HCT116 (cell line): ENCODE data around the gene POU2AF1. TPM values are rescaled to one million over a fixed set of nuclear protein-coding genes. Genes with fewer than 3 reads are reported as not detected.

Experiments
- ATAC-seq: fragments of 200-7000 bp; cut with Tn5 transposase; 2 replicates; pipeline ENCODE4 v1.9.1; 2020; ENCODE audit warnings: mild to moderate bottlenecking, moderate library complexity
- BruUV-seq: library from RNA; stranded (reverse); fragments of 400-500 nt; replicated peaks from 2 replicates; lab custom pipeline; 2021; lab: Mats Ljungman, UMichigan
- CTCF ChIA-PET: fragments of 300-600 bp; sonication (Branson Sonifier 250); formaldehyde crosslinking; loops from one replicate; lab custom pipeline; 2021; ENCODE audit warnings: antibody characterized with exemption; lab: Charles Lee
- POLR2A ChIA-PET: fragments of 300-600, 350-600 bp; sonication (Branson Sonifier 250); formaldehyde crosslinking; loops from one replicate; lab custom pipeline; 2021; ENCODE audit warnings: antibody characterized with exemption; lab: Charles Lee
- RAD21 ChIA-PET, 2 experiments: fragments of 300-600 bp; sonication (Branson Sonifier 250); formaldehyde crosslinking; loops; one replicate each; lab custom pipeline; 2023; ENCODE audit warnings: low total read pairs in 2 of 2; ENCODE audit not compliant: uncharacterized antibody in 2 of 2, unreplicated experiment in 2 of 2, low non-redundant PET in 1 of 2; lab: Charles Lee
- DNase-seq: peaks from one replicate; pipeline ENCODE4 v3.0.0-alpha.2; 2010; ENCODE audit warnings: low read depth, low spot score
- H2AFZ ChIP-seq: fragments of 200-600 bp; shearing (Covaris generic), sonication (generic); 2 replicates; pipeline ENCODE4 v1.6.1; 2017; ENCODE audit warnings: low read depth, mixed run types, mixed read lengths, antibody characterized with exemption, low read length; ENCODE audit not compliant: poor library complexity, severe bottlenecking
- H3K27ac ChIP-seq: 2 replicates; pipeline ENCODE4 v1.5.1; 2012; ENCODE audit warnings: low read depth, low read length
- H3K27me3 ChIP-seq: fragments of 200-600 bp; sonication (generic); 2 replicates; pipeline ENCODE4 v1.6.1; 2016; ENCODE audit warnings: mixed run types, low read length, mixed read lengths; ENCODE audit not compliant: insufficient read depth
- H3K36me3 ChIP-seq, 2 experiments: fragments of 200-500 bp in 1 of 2; fragments of 200-600 bp in 1 of 2; sonication (Bioruptor generic) in 1 of 2; sonication (generic) in 1 of 2; 2 replicates each; pipeline versions ENCODE4 v1.5.1 to v1.6.1; 2014 to 2016; ENCODE audit warnings: low read length in 2 of 2, inconsistent platforms in 1 of 2, mixed read lengths in 1 of 2, mixed run types in 1 of 2; ENCODE audit not compliant: insufficient read depth in 2 of 2, control insufficient read depth in 1 of 2
- H3K4me1 ChIP-seq, 2 experiments: fragments of 200-600 bp in 1 of 2; sonication (generic) in 1 of 2; 2 replicates each; pipeline versions ENCODE4 v1.5.1 to v1.6.1; 2012 to 2017; ENCODE audit warnings: low read length in 2 of 2, inconsistent platforms in 1 of 2, mild to moderate bottlenecking in 1 of 2, mixed read lengths in 1 of 2, mixed run types in 1 of 2, moderate library complexity in 1 of 2; ENCODE audit not compliant: insufficient read depth in 2 of 2, control insufficient read depth in 1 of 2
- H3K4me2 ChIP-seq: fragments of 200-600 bp; sonication (generic); 2 replicates; pipeline ENCODE4 v1.6.1; 2017; ENCODE audit warnings: mixed run types, low read length, mixed read lengths
- H3K4me3 ChIP-seq, 2 experiments: fragments of 200-600 bp in 1 of 2; sonication (generic) in 1 of 2; replicated peaks in 1 of 2; 2 replicates each; pipeline ENCODE4 v1.5.1; 2011 to 2016; ENCODE audit warnings: low read length in 2 of 2, control low read depth in 1 of 2, low read depth in 1 of 2, mild to moderate bottlenecking in 1 of 2, mixed read lengths in 1 of 2, mixed run types in 1 of 2
- H3K79me2 ChIP-seq: fragments of 200-600 bp; sonication (generic); 2 replicates; pipeline ENCODE4 v1.6.1; 2017; ENCODE audit warnings: mild to moderate bottlenecking, mixed run types, low read length, moderate library complexity, mixed read lengths; ENCODE audit not compliant: insufficient read depth
- H3K9ac ChIP-seq: fragments of 200-600 bp; sonication (generic); 2 replicates; pipeline ENCODE4 v1.6.1; 2016; ENCODE audit warnings: low read length, mixed read lengths
- H3K9me2 ChIP-seq: fragments of 200-600 bp; sonication (generic), shearing (Covaris generic); 2 replicates; pipeline ENCODE4 v1.6.1; 2017; ENCODE audit warnings: mixed run types, mild to moderate bottlenecking, moderate library complexity; ENCODE audit not compliant: insufficient read depth
- H3K9me3 ChIP-seq, 2 experiments: fragments of 200-500 bp in 1 of 2; fragments of 200-600 bp in 1 of 2; sonication (Bioruptor generic) in 1 of 2; sonication (generic) in 1 of 2; 2 replicates each; pipeline ENCODE4 v1.6.1; 2014 to 2017; ENCODE audit warnings: low read length in 2 of 2, mixed read lengths in 2 of 2, inconsistent platforms in 1 of 2, low read depth in 1 of 2, mild to moderate bottlenecking in 1 of 2, mixed run types in 1 of 2, moderate library complexity in 1 of 2; ENCODE audit not compliant: control insufficient read depth in 1 of 2, insufficient read depth in 1 of 2
- H4K20me1 ChIP-seq: fragments of 200-600 bp; sonication (generic), shearing (Covaris generic); 2 replicates; pipeline ENCODE4 v1.6.1; 2017; ENCODE audit warnings: mixed run types, mild to moderate bottlenecking, moderate library complexity; ENCODE audit not compliant: insufficient read depth
- CBX3 ChIP-seq: IDR thresholded peaks from 2 replicates; pipeline ENCODE4 v1.6.1; 2012; ENCODE audit warnings: low read depth
- CEBPB ChIP-seq: IDR thresholded peaks from 2 replicates; pipeline ENCODE4 v1.6.1; 2012; ENCODE audit warnings: low read depth
- EGR1 ChIP-seq: IDR thresholded peaks from 2 replicates; pipeline ENCODE4 v1.6.1; 2012; ENCODE audit warnings: low read depth
- ELF1 ChIP-seq: IDR thresholded peaks from 2 replicates; pipeline ENCODE4 v1.6.1; 2012; ENCODE audit warnings: low read depth, borderline replicate concordance
- EZH2 ChIP-seq: fragments of 200-600 bp; sonication (generic); IDR thresholded peaks from 2 replicates; pipeline ENCODE4 v1.6.1; 2017; ENCODE audit warnings: antibody characterized with exemption, mixed run types
- EZH2phosphoT487 ChIP-seq: fragments of 200-600 bp; IDR thresholded peaks from 2 replicates; pipeline ENCODE4 v1.6.1; 2018; ENCODE audit warnings: antibody characterized with exemption, borderline replicate concordance
- FOSL1 ChIP-seq: IDR thresholded peaks from 2 replicates; pipeline ENCODE4 v1.6.1; 2012; ENCODE audit warnings: low read depth
- RAD21 ChIP-seq: IDR thresholded peaks from 2 replicates; pipeline ENCODE4 v1.6.1; 2012; ENCODE audit warnings: low read depth, mild to moderate bottlenecking
- SRF ChIP-seq: IDR thresholded peaks from 2 replicates; pipeline ENCODE4 v1.6.1; 2012; ENCODE audit warnings: low read depth
- YY1 ChIP-seq: IDR thresholded peaks from 2 replicates; pipeline ENCODE4 v1.6.1; 2011; ENCODE audit warnings: low read length, low read depth, moderate library complexity, mild to moderate bottlenecking; ENCODE audit not compliant: insufficient replicate concordance; ENCODE audit errors: extremely low read depth
- ZFX ChIP-seq: fragments of 450-650 bp; IDR thresholded peaks from 2 replicates; pipeline ENCODE4 v1.6.1; 2017
- intact Hi-C: fragments of 100-400 bp; cut with micrococcal nuclease; formaldehyde crosslinking; loops from 2 replicates; pipeline ENCODE4 v1.10.0; 2022
- total RNA-seq: library from RNA; stranded (reverse); gene quantifications from one replicate; pipeline ENCODE4 v1.2.1, GENCODE V29; 2021; ENCODE audit not compliant: unreplicated experiment
- TF ChIP-seq, protein P1 (sequence below): IDR thresholded peaks from 2 replicates; pipeline ENCODE4 v1.6.1; 2011; ENCODE audit warnings: mild to moderate bottlenecking, low read length, moderate library complexity; ENCODE audit not compliant: insufficient replicate concordance; ENCODE audit errors: extremely low read depth
- TF ChIP-seq, protein P2 (sequence below): IDR thresholded peaks from 2 replicates; pipeline ENCODE4 v1.6.1; 2012
- TF ChIP-seq, protein P3 (sequence below): IDR thresholded peaks from 2 replicates; pipeline ENCODE4 v1.6.1; 2012
- TF ChIP-seq, protein P4 (sequence below): IDR thresholded peaks from 2 replicates; pipeline ENCODE4 v1.6.1; 2012; ENCODE audit warnings: low read depth
- TF ChIP-seq, protein P5 (sequence below), 3 experiments: fragments of 200-600 bp in 1 of 3; sonication (generic) in 1 of 3; IDR thresholded peaks in 2 of 3; conservative IDR thresholded peaks in 1 of 3; 2 replicates each; pipeline ENCODE4 v1.5.1; 2012 to 2017; ENCODE audit warnings: low read depth in 2 of 3, low read length in 2 of 3, antibody characterized with exemption in 1 of 3, borderline replicate concordance in 1 of 3, control low read depth in 1 of 3, mild to moderate bottlenecking in 1 of 3, mixed read lengths in 1 of 3, mixed run types in 1 of 3, moderate library complexity in 1 of 3; ENCODE audit not compliant: insufficient read depth in 1 of 3

Gene POU2AF1
- total RNA-seq, 1 experiment from 2014 or later, result 0.17 TPM

DNA sequence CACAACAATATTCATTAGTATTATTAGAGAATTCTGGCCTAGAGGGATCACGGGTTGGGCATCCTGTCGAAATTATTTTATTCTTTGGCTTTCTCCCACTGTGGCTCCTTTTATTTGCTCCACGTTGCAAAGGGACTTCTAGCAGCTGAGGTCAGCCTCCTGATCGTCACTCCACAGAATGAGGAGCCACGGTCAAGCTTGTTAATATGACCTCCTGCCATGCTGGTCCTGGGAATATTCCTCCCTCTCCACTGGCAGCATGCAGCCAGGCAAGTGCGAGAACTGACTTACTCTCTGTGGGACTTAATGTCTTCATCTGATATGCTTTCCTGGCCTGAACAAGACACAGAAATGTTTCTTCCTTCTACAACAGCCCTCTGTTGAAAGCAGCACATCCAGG is 59.8 kb downstream of the POU2AF1 start (continued):
- TF ChIP-seq, protein P1, sequence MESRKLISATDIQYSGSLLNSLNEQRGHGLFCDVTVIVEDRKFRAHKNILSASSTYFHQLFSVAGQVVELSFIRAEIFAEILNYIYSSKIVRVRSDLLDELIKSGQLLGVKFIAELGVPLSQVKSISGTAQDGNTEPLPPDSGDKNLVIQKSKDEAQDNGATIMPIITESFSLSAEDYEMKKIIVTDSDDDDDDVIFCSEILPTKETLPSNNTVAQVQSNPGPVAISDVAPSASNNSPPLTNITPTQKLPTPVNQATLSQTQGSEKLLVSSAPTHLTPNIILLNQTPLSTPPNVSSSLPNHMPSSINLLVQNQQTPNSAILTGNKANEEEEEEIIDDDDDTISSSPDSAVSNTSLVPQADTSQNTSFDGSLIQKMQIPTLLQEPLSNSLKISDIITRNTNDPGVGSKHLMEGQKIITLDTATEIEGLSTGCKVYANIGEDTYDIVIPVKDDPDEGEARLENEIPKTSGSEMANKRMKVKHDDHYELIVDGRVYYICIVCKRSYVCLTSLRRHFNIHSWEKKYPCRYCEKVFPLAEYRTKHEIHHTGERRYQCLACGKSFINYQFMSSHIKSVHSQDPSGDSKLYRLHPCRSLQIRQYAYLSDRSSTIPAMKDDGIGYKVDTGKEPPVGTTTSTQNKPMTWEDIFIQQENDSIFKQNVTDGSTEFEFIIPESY, result no peak
- TF ChIP-seq EZH2, result no peak
- TF ChIP-seq EGR1, result no peak
- no peak for TF ChIP-seq ELF1

DNA sequence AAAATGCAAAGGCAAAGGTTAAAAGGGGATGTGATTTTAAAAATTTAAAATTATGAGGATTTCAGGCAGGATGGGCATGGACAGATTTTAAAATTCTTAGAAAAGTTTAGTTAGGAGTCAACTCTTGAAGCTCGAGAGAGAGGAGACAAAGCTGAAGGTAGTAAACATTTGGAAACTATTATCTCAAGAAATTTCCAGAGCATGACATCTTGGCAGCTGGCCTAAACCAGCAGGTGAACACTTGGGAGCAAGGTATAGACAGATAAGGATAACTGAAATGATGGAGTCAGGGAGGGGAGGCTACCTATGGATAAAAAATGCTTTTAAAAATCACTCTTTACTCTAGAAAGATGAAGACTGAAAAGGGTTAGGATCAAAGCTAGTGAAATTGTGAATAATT is 67.0 kb downstream of the POU2AF1 start:
- ATAC-seq, result no peak
- no peak overlapping the region for H3K9ac ChIP-seq
- intact Hi-C loops, result no loop called here
- ChIA-PET RAD21 (no interaction called here), POLR2A (no interaction called here), CTCF (interaction anchor here (2.8 kb wide), 1 partner anchor 111 kb away, joined by 6 read pairs; no protein-coding TSS in a partner anchor)
- no peak for DNase-seq
- H4K20me1 ChIP-seq, result no peaks in the 10 kb centered on the region
- no peak overlapping the region for H3K4me2 ChIP-seq
- no peak overlapping the region for H3K27ac ChIP-seq
- H3K36me3 ChIP-seq, result no peaks in the 10 kb centered on the region
- no peaks in the 10 kb centered on the region; a peak in 1 of 4 replicates for H3K4me1 ChIP-seq
- H3K4me3 ChIP-seq, result no peak overlapping the region
- no peak overlapping the region for H2AFZ ChIP-seq
- no peaks in the 10 kb centered on the region for H3K9me3 ChIP-seq
- H3K27me3 ChIP-seq, result peaks cover 22% of the 10 kb centered on the region
- BruUV-seq, result no TSS peak
- H3K79me2 ChIP-seq, result no peaks in the 10 kb centered on the region
- no peaks in the 10 kb centered on the region for H3K9me2 ChIP-seq
- TF ChIP-seq, protein P2, sequence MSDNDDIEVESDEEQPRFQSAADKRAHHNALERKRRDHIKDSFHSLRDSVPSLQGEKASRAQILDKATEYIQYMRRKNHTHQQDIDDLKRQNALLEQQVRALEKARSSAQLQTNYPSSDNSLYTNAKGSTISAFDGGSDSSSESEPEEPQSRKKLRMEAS, result no peak
- TF ChIP-seq YY1, result no peak
- no peak for TF ChIP-seq ELF1
- TF ChIP-seq FOSL1, result no peak
- TF ChIP-seq, protein P3, sequence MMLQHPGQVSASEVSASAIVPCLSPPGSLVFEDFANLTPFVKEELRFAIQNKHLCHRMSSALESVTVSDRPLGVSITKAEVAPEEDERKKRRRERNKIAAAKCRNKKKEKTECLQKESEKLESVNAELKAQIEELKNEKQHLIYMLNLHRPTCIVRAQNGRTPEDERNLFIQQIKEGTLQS, result no peak
- TF ChIP-seq, protein P4, sequence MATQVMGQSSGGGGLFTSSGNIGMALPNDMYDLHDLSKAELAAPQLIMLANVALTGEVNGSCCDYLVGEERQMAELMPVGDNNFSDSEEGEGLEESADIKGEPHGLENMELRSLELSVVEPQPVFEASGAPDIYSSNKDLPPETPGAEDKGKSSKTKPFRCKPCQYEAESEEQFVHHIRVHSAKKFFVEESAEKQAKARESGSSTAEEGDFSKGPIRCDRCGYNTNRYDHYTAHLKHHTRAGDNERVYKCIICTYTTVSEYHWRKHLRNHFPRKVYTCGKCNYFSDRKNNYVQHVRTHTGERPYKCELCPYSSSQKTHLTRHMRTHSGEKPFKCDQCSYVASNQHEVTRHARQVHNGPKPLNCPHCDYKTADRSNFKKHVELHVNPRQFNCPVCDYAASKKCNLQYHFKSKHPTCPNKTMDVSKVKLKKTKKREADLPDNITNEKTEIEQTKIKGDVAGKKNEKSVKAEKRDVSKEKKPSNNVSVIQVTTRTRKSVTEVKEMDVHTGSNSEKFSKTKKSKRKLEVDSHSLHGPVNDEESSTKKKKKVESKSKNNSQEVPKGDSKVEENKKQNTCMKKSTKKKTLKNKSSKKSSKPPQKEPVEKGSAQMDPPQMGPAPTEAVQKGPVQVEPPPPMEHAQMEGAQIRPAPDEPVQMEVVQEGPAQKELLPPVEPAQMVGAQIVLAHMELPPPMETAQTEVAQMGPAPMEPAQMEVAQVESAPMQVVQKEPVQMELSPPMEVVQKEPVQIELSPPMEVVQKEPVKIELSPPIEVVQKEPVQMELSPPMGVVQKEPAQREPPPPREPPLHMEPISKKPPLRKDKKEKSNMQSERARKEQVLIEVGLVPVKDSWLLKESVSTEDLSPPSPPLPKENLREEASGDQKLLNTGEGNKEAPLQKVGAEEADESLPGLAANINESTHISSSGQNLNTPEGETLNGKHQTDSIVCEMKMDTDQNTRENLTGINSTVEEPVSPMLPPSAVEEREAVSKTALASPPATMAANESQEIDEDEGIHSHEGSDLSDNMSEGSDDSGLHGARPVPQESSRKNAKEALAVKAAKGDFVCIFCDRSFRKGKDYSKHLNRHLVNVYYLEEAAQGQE, result no peak
- TF ChIP-seq CEBPB, result no peak
- TF ChIP-seq CBX3, result no peak
- TF ChIP-seq, protein P5, sequence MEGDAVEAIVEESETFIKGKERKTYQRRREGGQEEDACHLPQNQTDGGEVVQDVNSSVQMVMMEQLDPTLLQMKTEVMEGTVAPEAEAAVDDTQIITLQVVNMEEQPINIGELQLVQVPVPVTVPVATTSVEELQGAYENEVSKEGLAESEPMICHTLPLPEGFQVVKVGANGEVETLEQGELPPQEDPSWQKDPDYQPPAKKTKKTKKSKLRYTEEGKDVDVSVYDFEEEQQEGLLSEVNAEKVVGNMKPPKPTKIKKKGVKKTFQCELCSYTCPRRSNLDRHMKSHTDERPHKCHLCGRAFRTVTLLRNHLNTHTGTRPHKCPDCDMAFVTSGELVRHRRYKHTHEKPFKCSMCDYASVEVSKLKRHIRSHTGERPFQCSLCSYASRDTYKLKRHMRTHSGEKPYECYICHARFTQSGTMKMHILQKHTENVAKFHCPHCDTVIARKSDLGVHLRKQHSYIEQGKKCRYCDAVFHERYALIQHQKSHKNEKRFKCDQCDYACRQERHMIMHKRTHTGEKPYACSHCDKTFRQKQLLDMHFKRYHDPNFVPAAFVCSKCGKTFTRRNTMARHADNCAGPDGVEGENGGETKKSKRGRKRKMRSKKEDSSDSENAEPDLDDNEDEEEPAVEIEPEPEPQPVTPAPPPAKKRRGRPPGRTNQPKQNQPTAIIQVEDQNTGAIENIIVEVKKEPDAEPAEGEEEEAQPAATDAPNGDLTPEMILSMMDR (IDR thresholded peaks at IDR 0.05 in 2 of 3, conservative IDR thresholded peaks at IDR 0.05 in 1 of 3; ENCODE audit: borderline replicate concordance in 1 of 3, insufficient read depth in 1 of 3, low read depth in 2 of 3, low read length in 2 of 3), result no peak
- TF ChIP-seq EZH2phosphoT487, result no peak
- no peak for TF ChIP-seq RAD21
- TF ChIP-seq SRF, result no peak
- TF ChIP-seq ZFX, result no peak
- TF ChIP-seq, protein P1, result no peak
